Natural killer cell (primary cell): ENCODE data around the gene SFTPD. TPM values are rescaled to one million over a fixed set of nuclear protein-coding genes. Genes with fewer than 3 reads are reported as not detected.
"Not testable (repeated sequence)": the region's sequence is repeated elsewhere in the genome, so short reads cannot be mapped to it uniquely, and the experiment has no call there.

ENCODE experiments used
- ATAC-seq, 3 donors: fragments of 150-1000 bp in 2 of 3; fragments of 200-7000 bp in 1 of 3; cut with Tn5 transposase; 1 replicate in 1 of 3; 2 replicates in 2 of 3; pipeline ENCODE4 v1.10.0; 2021; ENCODE audit warnings: mild to moderate bottlenecking in 2 of 3, moderate library complexity in 2 of 3
- DNase-seq, 2 donors: peaks; one replicate each; pipeline versions ENCODE4 v3.0.0 to v3.0.0-alpha.2; 2013 to 2021; ENCODE audit warnings: mixed read lengths in 1 of 2
- H3K27ac ChIP-seq: one replicate; pipeline ENCODE4 v1.5.1; 2013; ENCODE audit warnings: mild to moderate bottlenecking, low read length
- H3K27me3 ChIP-seq: one replicate; pipeline ENCODE4 v1.6.1; 2013; ENCODE audit warnings: low read length; ENCODE audit not compliant: control insufficient read depth, insufficient read depth
- H3K36me3 ChIP-seq: one replicate; pipeline ENCODE4 v1.6.1; 2013; ENCODE audit warnings: low read length; ENCODE audit not compliant: control insufficient read depth, insufficient read depth
- H3K4me1 ChIP-seq: one replicate; pipeline ENCODE4 v1.6.1; 2013; ENCODE audit warnings: low read length; ENCODE audit not compliant: control insufficient read depth, insufficient read depth
- H3K4me3 ChIP-seq: one replicate; pipeline ENCODE4 v1.5.1; 2013; ENCODE audit warnings: low read length
- H3K9me3 ChIP-seq: one replicate; pipeline ENCODE4 v1.6.1; 2013; ENCODE audit warnings: low read length; ENCODE audit not compliant: control insufficient read depth, insufficient read depth
- H3K27ac Mint-ChIP-seq, 2 donors: one replicate each; pipeline ENCODE4 v1.8.0; 2022; ENCODE audit warnings: mild to moderate bottlenecking in 2 of 2, mixed read lengths in 2 of 2, moderate library complexity in 1 of 2
- H3K27me3 Mint-ChIP-seq, 2 donors: one replicate each; pipeline ENCODE4 v1.8.0; 2022; ENCODE audit warnings: low read depth in 2 of 2, mixed read lengths in 2 of 2
- H3K36me3 Mint-ChIP-seq: one replicate; pipeline ENCODE4 v1.8.0; 2022; ENCODE audit warnings: mixed read lengths
- H3K4me1 Mint-ChIP-seq, 2 donors: one replicate each; pipeline ENCODE4 v1.8.0; 2022; ENCODE audit warnings: mixed read lengths in 2 of 2
- H3K4me3 Mint-ChIP-seq: one replicate; pipeline ENCODE4 v1.8.0; 2022; ENCODE audit warnings: mild to moderate bottlenecking, moderate library complexity, mixed read lengths
- H3K9me3 Mint-ChIP-seq, 2 donors: one replicate each; pipeline ENCODE4 v1.8.0; 2022; ENCODE audit warnings: mixed read lengths in 2 of 2
- CTCF ChIP-seq: fragments of 200-600 bp; IDR thresholded peaks from one replicate; pipeline ENCODE4 v1.8.0; 2022; ENCODE audit warnings: antibody characterized with exemption
- WGBS: methylation state at CpG from one replicate; pipeline ENCODE4 v1.1.7; 2013; ENCODE audit warnings: missing lambda C conversion rate; ENCODE audit not compliant: insufficient coverage; 5-methylcytosine and 5-hydroxymethylcytosine counted together
- intact Hi-C: fragments of 100-400 bp; cut with micrococcal nuclease; formaldehyde crosslinking; loops from one replicate; pipeline ENCODE4 v1.14.2; 2022
- total RNA-seq, 4 donors: library from RNA; stranded (reverse); fragments of 120-200 nt in 1 of 4; gene quantifications; one replicate each; pipeline versions ENCODE4 v1.2.3 to v1.2.4, GENCODE V29; 2013 to 2022

Gene SFTPD
- under 1 TPM in 1 of 3 donors, not detected in 2; 0.56 TPM for total RNA-seq
- total RNA-seq (2013): 0.09 TPM

- WGBS: 94% methylated on average over 2 of the region's 3 CpGs
These were observed at the start of gene SFTPD for GRCh38 chr10:79948976-79949722. SFTPD (minus strand) TSS chr10:79949105; CDS start chr10:79946659, 2,446 bp downstream.

GRCh38 chr10:79995979-79996634 lies 47.2 kb upstream of the SFTPD start:
- 71% methylated on average over 1 of the region's 1 CpG for WGBS
- no peak for DNase-seq
- intact Hi-C loops: no loop called here

More at GRCh38 chr10:79948976-79949722, at the start of gene SFTPD:
- H3K9me3 Mint-ChIP-seq: peaks cover 6 to 7% of the 10 kb centered on the region in 2 donors
- peaks cover 11 to 33% of the 10 kb centered on the region in 2 donors for H3K27me3 Mint-ChIP-seq
- H3K27ac ChIP-seq: no peak within 1 kb of the TSS
- H3K36me3 Mint-ChIP-seq: peaks cover 20% of the 10 kb centered on the region
- no peak within 1 kb of the TSS for H3K4me3 Mint-ChIP-seq
- H3K36me3 ChIP-seq: no peaks in the 10 kb centered on the region
- H3K9me3 ChIP-seq: peaks cover 15% of the 10 kb centered on the region
- ATAC-seq: no peak
- H3K4me1 ChIP-seq: no peaks in the 10 kb centered on the region
- intact Hi-C loops: no loop called here
- H3K27ac Mint-ChIP-seq: no peak within 1 kb of the TSS
- no peak for TF ChIP-seq CTCF
- no peak within 1 kb of the TSS for H3K4me3 ChIP-seq
- H3K27me3 ChIP-seq: no peaks in the 10 kb centered on the region
- no peak for DNase-seq
- H3K4me1 Mint-ChIP-seq: no peaks in the 10 kb centered on the region

GRCh38 chr10:79994556-79994955 lies 45.7 kb upstream of the SFTPD start:
- Histone ChIP-seq H3K27me3 (no peaks in the 10 kb centered on the region), H3K9me3 (no peaks in the 10 kb centered on the region), H3K36me3 (no peaks in the 10 kb centered on the region), H3K4me1 (no peaks in the 10 kb centered on the region), H3K27ac (no peak overlapping the region), H3K4me3 (no peak overlapping the region)
- Mint-ChIP-seq H3K36me3 (peaks cover 9% of the 10 kb centered on the region), H3K9me3 (peaks cover 0 to 7% of the 10 kb centered on the region in 2 donors), H3K4me3 (no peak overlapping the region), H3K27ac (no peak overlapping the region), H3K4me1 (no peaks in the 10 kb centered on the region), H3K27me3 (peaks cover 7 to 21% of the 10 kb centered on the region in 2 donors)
- 79% methylated on average over 3 of the region's 5 CpGs for WGBS
- no peak for TF ChIP-seq CTCF
- intact Hi-C loops: no loop called here
- DNase-seq: no peak
- ATAC-seq: no peak

More at GRCh38 chr10:79995979-79996634, 47.2 kb upstream of the SFTPD start:
- no peaks in the 10 kb centered on the region for H3K9me3 ChIP-seq
- no peaks in the 10 kb centered on the region for H3K27me3 ChIP-seq
- Mint-ChIP-seq H3K36me3 (no peaks in the 10 kb centered on the region), H3K4me1 (no peaks in the 10 kb centered on the region), H3K27ac (no peak overlapping the region), H3K27me3 (peaks cover 10 to 12% of the 10 kb centered on the region in 2 donors), H3K4me3 (no peak overlapping the region), H3K9me3 (no peaks in the 10 kb centered on the region)
- H3K4me1 ChIP-seq: no peaks in the 10 kb centered on the region
- H3K36me3 ChIP-seq: no peaks in the 10 kb centered on the region
- no peak overlapping the region for H3K4me3 ChIP-seq
- no peak for ATAC-seq
- TF ChIP-seq CTCF: no peak
- H3K27ac ChIP-seq: no peak overlapping the region

- H3K9me3 ChIP-seq, intact Hi-C loops, H3K4me3 Mint-ChIP-seq, H3K27ac ChIP-seq, ATAC-seq, H3K27me3 ChIP-seq, H3K4me1 ChIP-seq, DNase-seq, H3K4me1 Mint-ChIP-seq, H3K4me3 ChIP-seq, H3K27ac Mint-ChIP-seq, H3K36me3 ChIP-seq: not testable (repeated sequence)
- Mint-ChIP-seq H3K9me3 (peaks cover 2 to 10% of the 10 kb centered on the region in 2 donors), H3K36me3 (peaks cover 19% of the 10 kb centered on the region), H3K27me3 (peaks cover 22 to 53% of the 10 kb centered on the region in 2 donors)
- WGBS: no CpG with 5 or more reads among the region's 2 CpGs
These were observed 39.3 kb upstream of the SFTPD start for GRCh38 chr10:79988199-79988598.

GRCh38 chr10:79986661-79987060 lies 37.8 kb upstream of the SFTPD start:
- peaks cover 29 to 57% of the 10 kb centered on the region in 2 donors for H3K27me3 Mint-ChIP-seq

More at GRCh38 chr10:79986661-79987060, 37.8 kb upstream of the SFTPD start:
- H3K4me1 Mint-ChIP-seq, H3K4me3 Mint-ChIP-seq, H3K27me3 ChIP-seq, H3K36me3 ChIP-seq, H3K9me3 ChIP-seq, DNase-seq, H3K4me3 ChIP-seq, H3K27ac Mint-ChIP-seq, H3K27ac ChIP-seq, ATAC-seq, H3K4me1 ChIP-seq, intact Hi-C loops: not testable (repeated sequence)
- WGBS: 71% methylated on average over 2 of the region's 2 CpGs
- Mint-ChIP-seq H3K9me3 (peaks cover 2 to 10% of the 10 kb centered on the region in 2 donors), H3K36me3 (peaks cover 19% of the 10 kb centered on the region)
